Mammary epithelial cell (primary cell): ENCODE results near the gene GGT6.

Experiments
- CTCF ChIP-seq, 2 donors: IDR thresholded peaks in 1 of 2; conservative IDR thresholded peaks in 1 of 2; 2 replicates each; pipeline ENCODE4 v1.5.1; 2011 to 2012; ENCODE audit warnings: inconsistent platforms in 2 of 2, low read length in 2 of 2, mild to moderate bottlenecking in 2 of 2, control low read depth in 1 of 2, low read depth in 1 of 2; ENCODE audit not compliant: insufficient read depth in 1 of 2; ENCODE audit errors: extremely low read depth in 1 of 2
- EZH2 ChIP-seq: IDR thresholded peaks from 2 replicates; pipeline ENCODE4 v1.6.1; 2012; ENCODE audit warnings: low read length, inconsistent platforms, borderline replicate concordance

- TF ChIP-seq CTCF (conservative IDR thresholded peaks at IDR 0.05 in 1 of 2, IDR thresholded peaks at IDR 0.05 in 1 of 2; ENCODE audit: extremely low read depth in 1 of 2, insufficient read depth in 1 of 2, low read depth in 1 of 2, low read length in 2 of 2) (no peak), EZH2 (peak; percentile 43)
These were observed 23.4 kb upstream of the GGT6 start for GRCh38 chr17:4583782-4584100.
